Endothelial cell of umbilical vein (primary cell): ENCODE results near the gene ETS1. TPM values are rescaled to one million over a fixed set of nuclear protein-coding genes. Genes with fewer than 3 reads are reported as not detected.

Experiments used
- BruUV-seq: library from RNA; stranded (reverse); fragments of 400-500 nt; replicated peaks from 2 replicates; lab custom pipeline; 2021; lab: Mats Ljungman, UMichigan
- CTCF ChIA-PET: fragments of 300-600, 350-600 bp; sonication (Branson Sonifier 250); formaldehyde crosslinking; loops from one replicate; lab custom pipeline; 2021; ENCODE audit warnings: antibody characterized with exemption, inconsistent platforms; lab: Charles Lee
- POLR2A ChIA-PET: fragments of 300-600, 350-600 bp; sonication (Branson Sonifier 250); formaldehyde crosslinking; loops from one replicate; lab custom pipeline; 2021; ENCODE audit warnings: antibody characterized with exemption, inconsistent platforms; lab: Charles Lee
- DNase-seq: peaks from one replicate; pipeline ENCODE4 v3.0.0-alpha.2; 2011; ENCODE audit warnings: low read depth, low spot score
- FAIRE-seq: peaks from 2 replicates; lab custom pipeline; 2011; peaks lifted over from hg19 to GRCh38; lab: Jason Lieb, UNC
- H2AFZ ChIP-seq: 2 replicates; pipeline ENCODE4 v1.6.0; 2012; ENCODE audit warnings: low read depth, low read length, control low read depth, inconsistent platforms
- H3K27ac ChIP-seq: 2 replicates; pipeline ENCODE4 v1.5.1; 2011; ENCODE audit warnings: low read depth, mild to moderate bottlenecking, control low read depth, low read length, moderate library complexity; ENCODE audit not compliant: insufficient read depth
- H3K27me3 ChIP-seq, 2 experiments: 2 replicates each; pipeline versions ENCODE4 v1.6.0 to v1.6.1; 2011; ENCODE audit warnings: low read length in 2 of 2, mixed read lengths in 1 of 2; ENCODE audit not compliant: control insufficient read depth in 2 of 2, insufficient read depth in 2 of 2
- H3K36me3 ChIP-seq, 2 experiments: 2 replicates in 1 of 2; 3 replicates in 1 of 2; pipeline ENCODE4 v1.5.1; 2011; ENCODE audit warnings: low read length in 2 of 2, mild to moderate bottlenecking in 1 of 2, moderate library complexity in 1 of 2; ENCODE audit not compliant: control insufficient read depth in 2 of 2, insufficient read depth in 2 of 2; ENCODE audit errors: extremely low read depth in 1 of 2
- H3K4me1 ChIP-seq: 3 replicates; pipeline ENCODE4 v1.5.1; 2011; ENCODE audit warnings: mild to moderate bottlenecking, low read length; ENCODE audit not compliant: control insufficient read depth, insufficient read depth; ENCODE audit errors: extremely low read depth
- H3K4me2 ChIP-seq: 2 replicates; pipeline ENCODE4 v1.6.1; 2011; ENCODE audit warnings: low read length, control low read depth, mixed read lengths; ENCODE audit not compliant: insufficient read depth
- H3K4me3 ChIP-seq, 3 experiments: fragments of 200-600 bp in 1 of 3; sonication (generic), shearing (Covaris generic) in 1 of 3; replicated peaks in 1 of 3; 2 replicates each; pipeline ENCODE4 v1.5.1; 2011 to 2016; ENCODE audit warnings: control low read depth in 3 of 3, low read length in 3 of 3, mild to moderate bottlenecking in 2 of 3, inconsistent platforms in 1 of 3, low read depth in 1 of 3, moderate library complexity in 1 of 3; ENCODE audit not compliant: insufficient read depth in 1 of 3
- H3K79me2 ChIP-seq: 2 replicates; pipeline ENCODE4 v1.6.0; 2012; ENCODE audit warnings: low read length, inconsistent platforms; ENCODE audit not compliant: control insufficient read depth, insufficient read depth
- H3K9ac ChIP-seq: replicated peaks from 2 replicates; pipeline ENCODE3; 2011; ENCODE audit warnings: low read length, control low read depth; ENCODE audit not compliant: insufficient read depth; ENCODE audit errors: extremely low read depth
- H3K9me1 ChIP-seq: replicated peaks from 3 replicates; pipeline ENCODE4 v1.6.0; 2011; ENCODE audit warnings: mild to moderate bottlenecking, low read length; ENCODE audit not compliant: control insufficient read depth, insufficient read depth; ENCODE audit errors: extremely low read depth
- H3K9me3 ChIP-seq: replicated peaks from 2 replicates; pipeline ENCODE4 v1.5.1; 2012; ENCODE audit warnings: low read length, inconsistent platforms; ENCODE audit not compliant: control insufficient read depth, insufficient read depth
- H4K20me1 ChIP-seq: replicated peaks from 2 replicates; pipeline ENCODE3; 2011; ENCODE audit warnings: mild to moderate bottlenecking, low read length; ENCODE audit not compliant: control insufficient read depth, insufficient read depth; ENCODE audit errors: extremely low read depth
- EZH2 ChIP-seq: IDR thresholded peaks from 2 replicates; pipeline ENCODE4 v1.6.1; 2012; ENCODE audit warnings: borderline replicate concordance, low read depth, mild to moderate bottlenecking, moderate library complexity, low read length, inconsistent platforms; ENCODE audit not compliant: severe bottlenecking
- FOS ChIP-seq: IDR thresholded peaks from 2 replicates; pipeline ENCODE4 v1.6.1; 2011; ENCODE audit warnings: mild to moderate bottlenecking, low read length, moderate library complexity, borderline replicate concordance; ENCODE audit not compliant: insufficient read depth
- GATA2 ChIP-seq: IDR thresholded peaks from 2 replicates; pipeline ENCODE4 v1.7.0; 2011; ENCODE audit warnings: low read depth, mild to moderate bottlenecking, moderate library complexity, mixed read lengths, low read length; ENCODE audit not compliant: insufficient read length, insufficient read depth
- JUN ChIP-seq: IDR thresholded peaks from 2 replicates; pipeline ENCODE4 v1.6.1; 2011; ENCODE audit warnings: borderline replicate concordance, low read depth; ENCODE audit not compliant: insufficient read length, insufficient read depth
- MYC ChIP-seq: IDR thresholded peaks from one replicate; pipeline ENCODE4 v1.6.1; 2011; ENCODE audit warnings: mild to moderate bottlenecking, low read depth, low read length
- POLR2A ChIP-seq: IDR thresholded peaks from 2 replicates; pipeline ENCODE4 v1.6.1; 2012; ENCODE audit warnings: low read depth, mild to moderate bottlenecking, control low read depth, low read length
- POLR2AphosphoS5 ChIP-seq: IDR thresholded peaks from 2 replicates; pipeline ENCODE4 v1.6.1; 2012; ENCODE audit warnings: low read depth, mild to moderate bottlenecking, control low read depth, low read length, moderate library complexity; ENCODE audit not compliant: insufficient read depth
- dilution Hi-C: fragments of 300-500 bp; cut with MboI; formaldehyde crosslinking; loops from one replicate; pipeline ENCODE4 v1.15.0; 2019; ENCODE audit warnings: low sequenced_read_pairs; ENCODE audit not compliant: extremely low pct_ligation_motif_present
- intact Hi-C: fragments of 100-400 bp; cut with micrococcal nuclease; formaldehyde crosslinking; loops from one replicate; pipeline ENCODE4 v1.10.0; 2022
- polyA plus RNA-seq, 4 experiments: library from polyadenylated mRNA; depleted of rRNA in 3 of 4; stranded (reverse) in 3 of 4; unstranded in 1 of 4; fragments of >200 nt; gene quantifications; 2 replicates each; pipeline versions ENCODE4 v1.2.1 to v1.2.3, GENCODE V29; 2011 to 2012; ENCODE audit warnings: missing spikeins in 1 of 4
- total RNA-seq: library from RNA; stranded (reverse); gene quantifications from 2 replicates; pipeline ENCODE4 v1.2.3, GENCODE V29; 2021
- TF ChIP-seq, protein P1 (sequence below), 2 donors: IDR thresholded peaks; 1 replicate in 1 of 2; 2 replicates in 1 of 2; pipeline ENCODE4 v1.5.1; 2011; ENCODE audit warnings: low read length in 2 of 2, mild to moderate bottlenecking in 2 of 2, moderate library complexity in 2 of 2, control low read depth in 1 of 2, inconsistent platforms in 1 of 2, low read depth in 1 of 2; ENCODE audit not compliant: insufficient read depth in 1 of 2; ENCODE audit errors: extremely low read depth in 1 of 2
- TF ChIP-seq, protein P2 (sequence below): IDR thresholded peaks from 2 replicates; pipeline ENCODE4 v1.6.1; 2011; ENCODE audit not compliant: insufficient read depth, insufficient read length

ETS1 gene
- total and polyA plus RNA-seq, 2 donors (not counting 3 experiments of a cell fraction or from before 2014, with no cell fraction given) = 34.2 to 115 TPM

DNA sequence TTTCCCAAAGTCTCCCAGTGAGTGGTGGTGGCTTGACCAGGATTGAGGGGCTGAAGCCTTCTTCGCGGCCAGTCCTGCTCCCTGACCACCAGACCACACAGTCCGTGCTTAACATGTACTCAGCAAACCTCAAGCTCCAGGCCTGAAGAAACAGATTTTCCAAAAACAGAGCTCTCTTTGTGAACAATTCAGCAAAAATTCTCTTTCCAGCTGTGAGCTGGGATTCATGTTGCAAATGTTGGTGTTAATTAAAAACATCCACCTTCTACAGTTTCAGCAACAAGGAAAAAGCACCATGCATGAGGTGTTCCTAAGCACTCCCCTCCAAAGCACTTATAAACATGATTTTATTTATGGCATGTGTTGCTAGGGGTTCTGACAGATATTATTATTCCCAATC is 129.5 kb downstream of the ETS1 start:
- FAIRE-seq (peak; percentile 33), DNase-seq (no peak)
- peak overlapping the region; percentile 61 for H3K27ac ChIP-seq
- no peaks in the 10 kb centered on the region for H3K27me3 ChIP-seq
- no peak overlapping the region for H2AFZ ChIP-seq
- TF ChIP-seq GATA2 = no peak
- TF ChIP-seq EZH2 = no peak
- TF ChIP-seq POLR2AphosphoS5 = no peak
- peaks cover 6 to 11% of the 10 kb centered on the region in 2 experiments for H3K36me3 ChIP-seq
- H3K4me1 ChIP-seq = peaks cover 11% of the 10 kb centered on the region
- intact Hi-C loops = loop anchor here (1.0 to 5.0 kb wide), 6 partner anchors 39 to 266 kb away; no protein-coding TSS in a partner anchor
- dilution Hi-C loops = no loop called here
- H3K4me2 ChIP-seq = peak overlapping the region; percentile 40
- no TSS peak for BruUV-seq
- CTCF ChIA-PET = interaction anchor here (1.0 to 2.8 kb wide), 8 partner anchors 11 to 300 kb away, joined by 3 to 11 read pairs (median 4); no protein-coding TSS in a partner anchor
- no peaks in the 10 kb centered on the region for H3K79me2 ChIP-seq
- no peak overlapping the region for H3K9ac ChIP-seq
- no peak overlapping the region for H3K4me3 ChIP-seq
- H4K20me1 ChIP-seq = no peaks in the 10 kb centered on the region
- no peaks in the 10 kb centered on the region for H3K9me3 ChIP-seq
- no peaks in the 10 kb centered on the region for H3K9me1 ChIP-seq
- POLR2A ChIA-PET = no interaction called here

DNA sequence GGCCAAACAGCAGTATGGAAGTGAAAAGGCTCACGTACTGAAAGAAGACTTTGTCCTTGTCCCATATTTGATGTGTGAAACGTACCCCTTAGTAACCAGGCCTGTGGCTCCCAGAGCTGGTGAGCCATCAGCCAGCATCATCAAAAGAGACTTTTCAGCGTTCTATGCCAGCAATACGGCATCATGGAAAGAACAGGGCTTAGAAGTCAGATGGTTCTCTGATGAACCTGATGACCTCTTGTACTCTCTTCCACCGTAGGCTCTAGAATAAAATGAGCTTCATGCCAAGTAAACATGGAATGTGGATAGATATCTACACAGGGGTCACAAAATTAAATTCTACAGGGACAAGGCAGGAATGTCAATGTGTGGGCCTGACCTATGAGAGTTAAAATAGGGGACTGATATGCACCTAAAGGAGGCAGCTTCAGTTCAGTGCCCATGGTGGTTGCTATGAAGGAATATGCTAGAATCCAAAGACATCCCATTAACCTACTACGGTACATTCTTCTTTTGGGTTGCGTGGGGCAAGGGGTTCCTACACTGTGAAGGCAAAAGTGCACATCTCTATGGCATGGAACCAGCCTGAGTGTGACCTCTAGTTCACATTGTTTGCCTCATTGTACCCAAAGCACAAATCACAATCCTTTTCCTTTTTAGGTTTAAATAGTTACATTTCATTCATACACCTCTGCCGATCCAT is 130.6 kb downstream of the ETS1 start:
- no peaks in the 10 kb centered on the region for H3K9me3 ChIP-seq
- peaks cover 0 to 6% of the 10 kb centered on the region in 2 experiments for H3K36me3 ChIP-seq
- H4K20me1 ChIP-seq = no peaks in the 10 kb centered on the region
- TF ChIP-seq POLR2A (no peak), JUN (no peak), GATA2 (no peak), EZH2 (no peak), MYC (no peak), POLR2AphosphoS5 (no peak), FOS (no peak)
- TF ChIP-seq, protein P1, sequence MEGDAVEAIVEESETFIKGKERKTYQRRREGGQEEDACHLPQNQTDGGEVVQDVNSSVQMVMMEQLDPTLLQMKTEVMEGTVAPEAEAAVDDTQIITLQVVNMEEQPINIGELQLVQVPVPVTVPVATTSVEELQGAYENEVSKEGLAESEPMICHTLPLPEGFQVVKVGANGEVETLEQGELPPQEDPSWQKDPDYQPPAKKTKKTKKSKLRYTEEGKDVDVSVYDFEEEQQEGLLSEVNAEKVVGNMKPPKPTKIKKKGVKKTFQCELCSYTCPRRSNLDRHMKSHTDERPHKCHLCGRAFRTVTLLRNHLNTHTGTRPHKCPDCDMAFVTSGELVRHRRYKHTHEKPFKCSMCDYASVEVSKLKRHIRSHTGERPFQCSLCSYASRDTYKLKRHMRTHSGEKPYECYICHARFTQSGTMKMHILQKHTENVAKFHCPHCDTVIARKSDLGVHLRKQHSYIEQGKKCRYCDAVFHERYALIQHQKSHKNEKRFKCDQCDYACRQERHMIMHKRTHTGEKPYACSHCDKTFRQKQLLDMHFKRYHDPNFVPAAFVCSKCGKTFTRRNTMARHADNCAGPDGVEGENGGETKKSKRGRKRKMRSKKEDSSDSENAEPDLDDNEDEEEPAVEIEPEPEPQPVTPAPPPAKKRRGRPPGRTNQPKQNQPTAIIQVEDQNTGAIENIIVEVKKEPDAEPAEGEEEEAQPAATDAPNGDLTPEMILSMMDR (IDR thresholded peaks at IDR 0.05; ENCODE audit: extremely low read depth in 1 of 2, insufficient read depth in 1 of 2, low read depth in 1 of 2, low read length in 2 of 2) = no peak
- TF ChIP-seq, protein P2, sequence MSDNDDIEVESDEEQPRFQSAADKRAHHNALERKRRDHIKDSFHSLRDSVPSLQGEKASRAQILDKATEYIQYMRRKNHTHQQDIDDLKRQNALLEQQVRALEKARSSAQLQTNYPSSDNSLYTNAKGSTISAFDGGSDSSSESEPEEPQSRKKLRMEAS = no peak
- no peak overlapping the region for H3K4me2 ChIP-seq
- DNase-seq = no peak
- H3K9ac ChIP-seq = no peak overlapping the region
- no peaks in the 10 kb centered on the region for H3K27me3 ChIP-seq
- H2AFZ ChIP-seq = no peak overlapping the region
- no peaks in the 10 kb centered on the region for H3K79me2 ChIP-seq
- FAIRE-seq = no peak
- peaks cover 11% of the 10 kb centered on the region for H3K4me1 ChIP-seq
- intact Hi-C loops = loop anchor here (5.0 kb wide), 2 partner anchors 176 to 264 kb away; no protein-coding TSS in a partner anchor
- no peaks in the 10 kb centered on the region for H3K9me1 ChIP-seq
- no peak overlapping the region for H3K4me3 ChIP-seq
- BruUV-seq = no TSS peak
- CTCF ChIA-PET = interaction anchor here (1.4 kb wide), 1 partner anchor 174 kb away, joined by 4 read pairs; no protein-coding TSS in a partner anchor
- H3K27ac ChIP-seq = no peak overlapping the region
- dilution Hi-C loops = no loop called here
- POLR2A ChIA-PET = no interaction called here
